NCI-H146 treated with DMSO at 0.1 percent for 48 hours (cell line): ENCODE results near the gene LAMP1.
"Not testable (repeated sequence)": the region's sequence is repeated elsewhere in the genome, so short reads cannot be mapped to it uniquely, and the experiment has no call there.

Source experiments
- DNase-seq: peaks from one replicate; lab custom pipeline; 2025; ENCODE audit not compliant: unreplicated experiment; lab: John Stamatoyannopoulos, UW

The LAMP1 gene

DNA sequence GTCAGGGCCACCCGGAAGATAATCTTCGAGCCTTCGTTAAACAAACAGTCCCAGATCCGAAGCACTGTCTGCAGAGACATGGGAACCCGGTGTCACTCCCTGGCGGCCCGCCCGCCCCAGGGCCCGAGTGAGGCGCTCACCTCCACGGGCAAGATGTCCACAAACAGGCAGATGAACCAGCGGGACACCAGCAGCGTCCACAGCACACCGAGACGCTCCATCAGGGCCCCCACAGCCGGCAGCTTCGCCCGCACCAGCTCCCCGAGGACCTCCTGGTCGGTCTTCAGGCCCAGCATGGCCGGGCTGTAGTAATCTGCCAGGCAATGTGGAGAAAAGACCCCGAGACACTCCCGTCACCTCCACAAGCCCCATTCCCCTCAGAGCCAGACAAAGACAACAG is 28.7 kb downstream of the LAMP1 start:
- no peak for DNase-seq

DNA sequence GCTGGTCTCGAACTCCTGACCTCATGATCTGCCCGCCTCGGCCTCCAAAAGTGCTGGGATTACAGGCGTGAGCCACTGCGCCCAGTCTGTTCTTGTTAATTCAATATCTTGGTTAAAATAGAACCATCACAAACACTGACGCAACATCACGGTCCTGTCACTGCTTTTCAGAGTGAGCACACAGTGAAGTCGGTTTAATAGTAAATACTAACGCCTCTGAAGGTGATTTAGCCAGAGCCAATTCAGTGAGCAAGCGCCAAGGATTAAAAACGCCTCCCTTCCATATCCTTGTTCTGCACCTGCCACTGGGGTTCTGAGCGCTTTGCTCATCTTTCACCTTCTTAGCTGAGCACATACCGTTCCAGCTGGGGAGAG is 30.3 kb downstream of the LAMP1 start:
- DNase-seq, result no peak

- DNase-seq, result no peak
Observed at GRCh38 chr13:113327766-113328471, 30.9 kb downstream of the LAMP1 start.

DNA sequence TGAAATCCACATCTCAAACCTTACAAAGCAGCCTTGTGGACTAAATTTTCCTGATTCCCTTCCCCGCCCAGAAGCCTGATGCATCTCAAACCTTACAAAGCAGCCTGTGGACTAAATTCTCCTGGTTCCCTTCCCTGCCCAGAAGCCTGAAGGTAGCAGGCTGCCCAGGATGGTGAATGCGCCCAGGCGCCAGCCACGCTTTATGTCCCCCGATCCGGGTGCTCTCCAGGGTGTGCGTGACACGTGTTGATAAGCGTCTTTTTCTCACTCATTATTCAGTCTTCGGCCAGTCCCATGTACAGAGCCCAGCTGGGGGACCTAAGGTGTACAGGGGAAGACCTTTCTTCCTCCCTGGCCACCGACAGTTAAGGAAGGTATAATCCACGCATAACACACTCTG is 31.8 kb downstream of the LAMP1 start:
- DNase-seq, result no peak

DNA sequence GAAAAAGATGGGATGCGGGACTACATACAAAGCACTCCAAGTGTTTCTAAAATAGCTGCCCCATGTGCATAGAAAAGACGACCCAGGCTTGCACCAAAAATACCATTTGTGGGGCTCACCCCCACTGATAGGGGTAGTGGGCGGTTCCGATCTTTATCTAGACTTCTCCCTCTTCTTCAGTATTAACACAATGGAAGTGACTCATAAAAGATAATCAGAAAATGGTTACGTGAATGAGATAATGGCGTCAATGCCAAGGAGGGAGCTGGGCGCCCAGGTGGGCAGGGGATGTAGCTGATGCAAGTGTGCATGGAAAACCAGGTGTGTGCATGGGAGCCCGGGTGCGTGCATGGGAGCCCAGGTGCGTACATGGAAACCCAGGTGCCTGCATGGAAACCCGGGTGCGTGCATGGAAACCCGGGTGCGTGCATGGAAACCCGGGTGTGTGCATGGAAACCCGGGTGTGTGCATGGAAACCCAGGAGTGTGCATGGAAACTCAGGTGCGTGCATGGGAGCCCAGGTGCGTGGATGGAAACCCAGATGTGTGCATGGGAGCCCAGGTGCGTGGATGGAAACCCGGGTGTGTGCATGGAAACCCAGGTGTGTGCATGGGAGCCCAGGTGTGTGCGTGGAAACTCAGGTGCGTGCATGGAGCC is 32.7 kb downstream of the LAMP1 start:
- no peak for DNase-seq

- DNase-seq, result no peak
Observed at GRCh38 chr13:113332615-113333014, 35.6 kb downstream of the LAMP1 start.

GRCh38 chr13:113333076-113333475 is 36.0 kb downstream of the LAMP1 start:
- DNase-seq, result no peak

GRCh38 chr13:113337556-113337955 is 40.5 kb downstream of the LAMP1 start:
- DNase-seq, result no peak

GRCh38 chr13:113337976-113338375 is 40.9 kb downstream of the LAMP1 start:
- DNase-seq, result no peak

DNA sequence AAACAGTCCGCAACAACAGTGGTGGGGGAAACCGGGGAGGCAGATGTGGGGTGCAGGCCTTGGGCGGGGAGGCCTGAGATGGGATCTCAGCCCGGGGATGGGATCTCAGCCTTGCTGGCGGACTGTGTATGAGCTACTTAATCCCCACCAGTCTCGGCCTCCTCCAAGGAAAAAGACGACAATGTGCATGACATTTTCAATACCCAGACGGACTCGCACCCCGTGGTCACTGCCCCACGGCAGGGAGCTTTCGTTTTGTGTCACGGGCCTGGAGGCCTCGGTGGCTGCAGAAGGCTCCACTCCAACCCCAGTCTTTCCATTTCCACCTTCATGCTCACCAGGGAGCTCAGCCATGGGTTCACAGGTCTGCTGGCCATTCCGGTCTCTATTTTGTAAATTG is 41.4 kb downstream of the LAMP1 start:
- no peak for DNase-seq

DNA sequence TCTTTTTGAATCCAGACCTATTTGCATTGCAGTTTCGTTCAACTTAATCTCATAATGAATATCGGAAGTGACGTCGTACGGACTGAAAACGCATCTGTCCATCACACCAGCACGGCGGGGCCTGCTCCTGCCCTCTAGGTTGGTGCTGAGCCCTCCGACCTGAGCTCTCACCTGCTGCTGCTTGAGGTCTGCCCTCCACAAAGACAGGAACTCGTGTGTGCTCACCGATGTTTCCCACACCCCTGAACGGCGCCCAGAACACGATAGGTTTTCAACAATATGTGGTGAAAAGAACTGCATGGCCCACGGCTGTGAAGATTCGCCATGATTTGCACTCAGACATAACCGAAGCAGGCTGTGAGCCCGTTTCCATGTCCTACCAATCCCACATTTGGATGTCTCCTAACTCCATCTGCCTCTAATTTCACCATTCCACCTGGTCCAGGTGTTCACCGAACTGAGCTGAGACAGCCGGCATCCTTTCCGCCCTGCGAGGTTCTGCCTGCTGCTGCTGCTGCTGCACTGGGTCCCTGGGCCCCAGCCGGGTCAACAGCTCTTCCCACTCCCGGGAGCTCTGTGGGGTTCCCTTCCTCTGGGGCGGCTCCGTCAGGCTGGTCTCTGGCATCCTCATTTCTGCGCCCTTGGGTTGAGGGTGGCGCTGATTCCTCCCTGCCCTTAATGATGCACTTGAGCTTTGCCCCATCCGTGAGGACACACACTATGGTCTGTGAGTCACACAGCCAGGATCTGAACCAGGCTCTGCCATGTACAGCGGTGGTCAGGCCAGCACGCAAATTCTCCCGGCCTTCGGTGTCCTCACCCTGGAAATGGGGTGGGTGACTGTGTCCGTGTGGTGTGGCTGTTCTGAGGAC is 46.0 kb downstream of the LAMP1 start:
- DNase-seq, result no peak

- no peak for DNase-seq
Observed at GRCh38 chr13:113343692-113343968, 46.6 kb downstream of the LAMP1 start.

- DNase-seq, result no peak
Observed at GRCh38 chr13:113345486-113345885, 48.4 kb downstream of the LAMP1 start.

DNA sequence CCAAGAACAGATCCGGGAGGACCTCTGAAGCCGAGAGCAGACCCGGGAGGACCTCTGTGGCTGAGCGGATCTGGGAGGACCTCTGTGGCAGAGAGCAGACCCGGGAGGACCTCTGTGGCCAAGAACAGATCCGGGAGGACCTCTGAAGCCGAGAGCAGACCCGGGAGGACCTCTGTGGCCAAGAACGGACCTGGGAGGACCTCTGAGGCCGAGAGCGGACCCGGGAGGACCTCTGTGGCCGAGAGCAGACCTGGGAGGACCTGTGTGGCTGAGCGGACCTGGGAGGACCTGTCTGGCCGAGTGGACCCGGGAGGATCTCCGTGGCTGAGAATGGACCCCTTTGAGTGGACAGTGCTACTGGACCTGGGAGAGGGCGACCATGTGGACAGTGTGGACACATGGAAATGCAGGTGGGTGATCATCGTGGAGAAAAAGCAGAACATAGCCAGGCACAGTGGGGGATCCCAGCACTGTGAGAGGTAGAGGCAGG is 50.7 kb downstream of the LAMP1 start:
- not testable (repeated sequence) for DNase-seq

- no peak for DNase-seq
Observed at GRCh38 chr13:113348591-113348990, 51.6 kb downstream of the LAMP1 start.

GRCh38 chr13:113349050-113349449 is 52.0 kb downstream of the LAMP1 start:
- no peak for DNase-seq

- DNase-seq, result no peak
Observed at GRCh38 chr13:113349491-113349890, 52.5 kb downstream of the LAMP1 start.

DNA sequence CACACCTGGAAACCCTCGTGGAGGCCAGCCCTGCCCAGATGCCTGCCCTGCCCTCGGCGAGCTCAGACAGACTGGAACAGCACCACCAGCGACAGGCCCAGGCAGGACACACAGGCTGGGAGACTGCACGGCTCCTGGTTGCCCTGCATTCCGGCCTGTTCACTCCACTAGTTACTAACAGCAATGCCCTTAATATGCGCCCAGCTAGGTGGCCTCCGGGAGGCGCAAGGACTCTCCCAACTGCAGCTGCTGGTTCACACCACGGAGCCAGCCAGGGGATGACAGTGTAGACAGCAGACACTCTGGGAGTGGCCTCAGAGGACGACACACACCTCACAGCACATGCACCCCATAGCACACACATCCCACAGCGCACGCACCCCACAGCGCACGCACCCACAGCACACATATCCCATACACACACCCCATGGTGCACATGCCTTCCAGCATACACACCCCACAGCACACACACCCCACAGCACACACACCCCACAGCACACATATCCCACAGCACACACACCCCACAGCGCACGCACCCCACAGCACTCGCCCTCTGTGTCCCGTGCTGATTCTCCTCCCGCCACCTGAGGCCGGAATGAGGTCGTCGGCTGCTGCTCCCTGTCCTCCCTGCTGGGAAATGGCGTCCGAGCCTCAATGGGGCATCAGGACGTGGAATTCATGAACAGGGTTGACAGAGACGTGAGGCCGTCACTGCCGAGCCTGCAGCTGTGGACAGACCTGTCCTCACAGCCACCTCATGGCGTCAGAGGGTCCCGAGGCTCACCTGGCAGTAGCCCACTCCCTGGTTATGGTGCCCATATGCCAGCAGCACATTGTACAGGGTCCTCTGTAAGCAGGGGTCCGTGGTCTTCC is 53.3 kb downstream of the LAMP1 start:
- DNase-seq, result no peak

DNA sequence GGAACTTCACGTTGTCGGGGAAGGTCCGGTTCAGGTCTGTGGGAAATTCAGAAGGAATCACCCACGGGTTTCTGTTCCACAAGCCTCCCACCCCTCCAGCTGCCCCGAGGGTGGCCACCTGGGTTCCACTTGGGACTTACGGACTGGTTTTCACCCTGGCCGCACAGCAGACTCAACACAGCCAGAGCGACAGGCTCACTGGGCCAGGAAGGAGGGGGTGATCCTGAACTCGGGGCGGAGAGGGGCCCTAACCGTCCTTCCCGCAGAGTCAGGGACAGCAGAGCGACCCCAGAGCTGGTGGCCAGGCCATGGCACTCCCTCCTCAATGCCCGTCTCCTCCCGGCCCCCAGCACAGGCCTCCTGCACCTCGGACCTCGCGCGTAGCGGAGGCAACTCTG is 53.9 kb downstream of the LAMP1 start:
- no peak for DNase-seq

- no peak for DNase-seq
Observed at GRCh38 chr13:113351514-113352026, 54.5 kb downstream of the LAMP1 start.

DNA sequence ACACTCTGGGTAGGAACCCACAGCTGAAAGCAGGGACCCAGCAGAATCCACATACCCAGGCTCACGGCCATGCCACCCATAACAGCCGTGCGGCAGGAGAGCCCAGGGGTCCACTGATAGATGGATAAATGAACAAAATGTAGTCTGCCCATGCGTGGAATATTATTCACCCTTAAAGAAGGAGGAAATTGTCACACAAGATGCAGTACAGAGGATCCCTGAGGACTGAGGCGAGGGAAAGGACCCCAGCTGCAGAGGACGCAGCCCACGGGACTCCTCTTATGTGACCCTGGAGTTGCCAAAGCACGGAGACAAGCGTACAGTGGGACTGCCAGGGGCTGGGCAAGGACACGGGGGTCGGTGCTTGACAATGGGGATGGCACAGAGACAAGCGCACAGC is 56.2 kb downstream of the LAMP1 start:
- no peak for DNase-seq
